Measurements from ENCODE around the gene GCHFR.

DNA sequence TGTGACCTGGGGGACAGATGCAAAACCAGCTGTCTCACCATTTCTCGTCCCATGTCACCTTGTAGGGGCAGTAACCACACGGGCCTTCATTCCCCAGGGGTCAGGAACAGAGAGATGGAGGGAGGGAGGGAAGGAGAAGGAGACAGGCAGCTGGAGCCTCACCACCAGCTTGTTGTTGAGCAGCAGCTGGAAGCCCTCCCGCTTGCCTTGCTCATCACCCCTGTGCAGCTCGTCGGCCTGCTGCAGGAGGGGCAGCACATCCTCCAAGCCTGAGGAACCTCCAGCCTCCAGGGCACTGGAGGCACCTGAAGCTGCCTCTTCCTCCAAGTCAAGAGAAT is 19.1 kb upstream of the GCHFR start:
- TF ChIP-seq SP1 (IDR thresholded peaks at IDR 0.05) (no peak), ELF4 (IDR thresholded peaks at IDR 0.05) (no peak), FOXM1 (IDR thresholded peaks at IDR 0.05; ENCODE audit: borderline replicate concordance) (no peak), BHLHE40 (IDR thresholded peaks at IDR 0.05; ENCODE audit: borderline replicate concordance) (no peak), FOXA1 (IDR thresholded peaks at IDR 0.05) (no peak), NFRKB (IDR thresholded peaks at IDR 0.05) (no peak), PKNOX1 (IDR thresholded peaks at IDR 0.05) (no peak), SUZ12 (IDR thresholded peaks at IDR 0.05) (no peak), L3MBTL2 (conservative IDR thresholded peaks at IDR 0.05) (no peak), ZNF384 (IDR thresholded peaks at IDR 0.05) (no peak), LEF1 (IDR thresholded peaks at IDR 0.05; ENCODE audit: borderline replicate concordance) (no peak), ARNT (IDR thresholded peaks at IDR 0.05) (no peak), HDGF (IDR thresholded peaks at IDR 0.05; ENCODE audit: borderline replicate concordance) (no peak), FOXK2 (IDR thresholded peaks at IDR 0.05) (no peak)

Data from HEK293T (cell line).